Measurements from ENCODE around the gene PDIA6.

PDIA6 gene

DNA sequence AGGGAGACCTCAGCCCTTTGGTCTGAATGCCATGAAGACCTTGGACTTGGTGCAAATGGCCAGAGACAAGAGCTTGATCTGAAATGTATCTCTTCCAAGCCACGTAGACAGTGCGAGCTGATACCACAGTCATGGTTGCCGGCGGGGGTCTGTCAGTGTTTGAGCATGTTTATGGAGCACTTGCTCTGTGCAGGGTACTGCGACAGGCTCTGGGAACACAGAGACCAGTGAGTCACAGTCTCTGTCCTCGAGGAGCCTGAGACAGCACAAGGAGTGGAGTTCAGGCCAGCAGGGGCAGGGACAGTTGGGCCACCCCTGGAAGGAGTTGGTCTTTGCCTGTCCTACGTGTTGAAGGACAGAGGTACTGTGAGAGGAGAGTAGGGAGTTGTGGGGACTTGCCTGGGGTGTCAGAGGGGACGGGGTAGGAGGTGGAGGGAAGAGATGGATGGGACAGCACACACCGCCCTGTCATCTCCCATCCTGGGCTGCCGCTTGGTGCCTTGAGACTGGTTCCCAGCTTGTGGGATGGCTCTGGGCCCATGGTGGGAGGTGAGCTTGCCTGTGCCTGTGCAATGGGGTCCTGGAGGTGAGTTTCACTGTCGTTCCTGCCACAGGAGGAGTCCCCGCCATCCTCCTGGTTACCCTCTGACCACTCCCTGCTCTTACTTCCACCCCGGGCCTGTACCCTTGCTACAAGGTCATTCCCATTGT is 51.6 kb downstream of the PDIA6 start:
- DNase-seq (ENCODE audit: low read depth), result no peak
- H3K4me3 ChIP-seq (ENCODE audit: control insufficient read depth, low read depth, low read length), result no peak overlapping the region
- TF ChIP-seq CTCF (conservative IDR thresholded peaks at IDR 0.05; ENCODE audit: control insufficient read depth, insufficient read depth, low read depth, low read length), result no peak

DNA sequence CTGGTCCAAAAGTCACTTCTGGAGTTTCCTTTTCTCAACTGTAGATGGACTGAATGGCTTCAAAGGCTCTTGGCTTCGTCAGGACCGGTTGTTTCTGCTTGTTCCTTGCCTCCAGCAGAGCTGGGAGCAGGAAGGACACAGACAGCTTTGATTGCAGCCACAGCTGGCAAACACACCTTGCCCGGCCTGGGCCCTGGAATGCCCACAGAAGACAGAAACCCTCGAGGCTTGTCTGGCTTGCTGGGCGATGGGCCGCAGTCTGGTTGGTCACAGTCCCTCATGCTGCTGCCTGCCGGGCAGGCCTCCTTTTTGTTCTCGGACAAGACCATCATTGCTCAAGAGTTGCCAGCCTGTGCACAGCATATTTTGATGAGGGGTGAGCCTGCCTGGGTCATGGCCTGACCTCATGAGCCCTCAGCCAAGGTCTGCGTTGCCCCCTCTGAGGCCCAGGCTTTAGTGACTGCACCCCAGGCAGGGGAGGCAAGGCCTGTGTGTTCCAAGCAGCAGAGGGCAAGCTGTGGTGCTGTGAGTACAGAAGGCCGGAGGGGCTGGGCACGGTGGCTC is 53.4 kb downstream of the PDIA6 start:
- no peak for DNase-seq (ENCODE audit: low read depth)
- no peak for TF ChIP-seq CTCF (conservative IDR thresholded peaks at IDR 0.05; ENCODE audit: control insufficient read depth, insufficient read depth, low read depth, low read length)
- H3K4me3 ChIP-seq (ENCODE audit: control insufficient read depth, low read depth, low read length), result no peak overlapping the region

- DNase-seq (ENCODE audit: low read depth), result no peak
- no peak overlapping the region for H3K4me3 ChIP-seq (ENCODE audit: control insufficient read depth, low read depth, low read length)
- no peak for TF ChIP-seq CTCF (conservative IDR thresholded peaks at IDR 0.05; ENCODE audit: control insufficient read depth, insufficient read depth, low read depth, low read length)
These were observed 54.7 kb downstream of the PDIA6 start for GRCh38 chr2:10757814-10758286.

DNA sequence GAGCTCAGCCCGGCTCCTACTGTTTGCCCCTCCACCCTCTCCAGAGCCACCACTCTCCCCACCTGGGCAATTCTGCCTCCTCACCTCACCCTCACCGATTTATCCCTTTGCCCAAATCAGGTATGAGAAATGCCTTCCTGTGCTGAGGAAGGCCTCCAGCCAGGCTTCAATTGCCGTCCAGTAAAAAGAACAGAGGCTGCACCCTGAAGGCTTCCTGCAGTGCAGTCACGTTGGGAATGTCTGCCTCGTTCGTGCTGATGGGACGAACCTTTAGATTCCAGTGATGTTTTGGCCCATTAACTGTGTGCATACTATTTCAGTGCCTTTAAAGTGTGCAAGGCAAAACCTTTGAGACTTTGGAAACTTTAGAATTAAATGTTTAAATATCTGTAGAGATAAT is 57.0 kb downstream of the PDIA6 start:
- no peak overlapping the region for H3K4me3 ChIP-seq (ENCODE audit: control insufficient read depth, low read depth, low read length)
- DNase-seq (ENCODE audit: low read depth), result no peak
- TF ChIP-seq CTCF (conservative IDR thresholded peaks at IDR 0.05; ENCODE audit: control insufficient read depth, insufficient read depth, low read depth, low read length), result no peak

DNA sequence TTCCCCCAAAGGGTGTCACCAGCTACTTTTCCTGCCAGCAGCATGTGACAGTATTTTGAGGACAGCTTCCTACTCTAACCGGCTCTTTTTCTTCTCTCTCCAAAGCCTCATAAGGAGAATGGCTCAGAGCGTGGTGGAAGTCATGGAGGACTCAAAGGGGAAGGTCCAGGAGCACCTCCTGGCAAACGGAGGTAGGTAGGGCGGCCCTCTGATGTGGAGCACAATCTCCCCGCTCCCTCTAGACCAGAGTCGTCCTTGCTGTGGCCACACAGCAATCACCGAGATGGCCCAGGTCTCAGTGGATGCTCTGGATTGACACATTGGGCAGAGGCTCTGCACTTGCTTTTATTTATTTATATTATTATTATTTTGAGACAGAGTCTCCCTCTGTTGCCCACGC is 58.7 kb downstream of the PDIA6 start:
- TF ChIP-seq CTCF (conservative IDR thresholded peaks at IDR 0.05; ENCODE audit: control insufficient read depth, insufficient read depth, low read depth, low read length), result no peak
- no peak overlapping the region for H3K4me3 ChIP-seq (ENCODE audit: control insufficient read depth, low read depth, low read length)
- DNase-seq (ENCODE audit: low read depth), result no peak

GRCh38 chr2:10753156-10753555 is 59.4 kb downstream of the PDIA6 start:
- no peak for DNase-seq (ENCODE audit: low read depth)
- no peak for TF ChIP-seq CTCF (conservative IDR thresholded peaks at IDR 0.05; ENCODE audit: control insufficient read depth, insufficient read depth, low read depth, low read length)
- no peak overlapping the region for H3K4me3 ChIP-seq (ENCODE audit: control insufficient read depth, low read depth, low read length)
